ENCODE measurements around the gene MYRFL.
"Not testable (repeated sequence)": the region's sequence is repeated elsewhere in the genome, so short reads cannot be mapped to it uniquely, and the experiment has no call there.

The MYRFL gene

DNA sequence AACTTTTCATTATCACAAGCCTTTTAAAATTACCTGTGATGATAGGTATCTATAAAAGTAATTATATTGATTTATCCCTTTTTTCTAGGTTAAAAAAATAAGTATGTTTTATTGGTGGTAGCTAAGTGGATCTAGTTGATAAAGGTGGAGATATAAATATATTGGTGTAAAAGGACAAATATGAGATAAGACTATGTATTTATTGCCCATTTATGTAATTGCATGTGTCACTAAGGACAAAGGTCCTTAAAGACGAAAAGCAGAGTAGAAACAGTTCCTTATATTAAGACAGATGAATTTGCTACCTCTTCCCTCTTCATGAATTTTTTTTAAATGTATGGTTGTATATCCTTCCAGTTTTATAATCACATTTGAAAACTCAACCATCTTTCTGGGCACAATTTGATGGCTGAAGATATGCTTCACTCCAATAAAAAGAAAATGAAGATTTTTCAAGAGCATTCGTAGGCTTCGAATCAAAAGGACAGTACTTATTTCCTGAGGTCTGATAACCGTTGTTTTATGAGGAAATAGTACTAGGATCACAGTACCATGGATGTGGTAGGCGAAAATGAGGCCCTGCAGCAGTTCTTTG lies at the start of gene MYRFL:
Gene MYRFL (plus strand): TSS at position 262 of the 595 bp plus-strand sequence. CDS start 291 bp downstream, at position 553.
- DNase-seq: no peak

DNA sequence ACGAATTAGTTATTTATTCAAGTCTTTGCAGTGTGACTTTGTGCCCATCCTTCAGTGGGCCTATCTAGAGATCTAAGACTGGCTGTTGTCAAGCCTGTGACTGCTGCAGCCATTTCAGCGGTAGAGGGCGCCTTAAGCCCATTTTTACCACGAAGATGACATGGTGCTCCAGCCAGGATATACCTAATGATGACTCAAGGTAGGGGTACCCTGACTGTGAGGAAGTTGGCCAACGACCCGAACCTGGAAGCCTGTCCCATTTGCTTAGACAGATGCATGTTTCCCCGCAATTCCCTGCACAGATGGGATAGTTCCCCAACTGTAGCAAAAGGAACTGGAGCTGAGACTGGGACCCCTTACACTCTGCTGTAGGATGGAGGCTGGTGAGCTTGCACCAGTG lies 45.1 kb upstream of the MYRFL start:
- DNase-seq: peak; percentile 2

DNA sequence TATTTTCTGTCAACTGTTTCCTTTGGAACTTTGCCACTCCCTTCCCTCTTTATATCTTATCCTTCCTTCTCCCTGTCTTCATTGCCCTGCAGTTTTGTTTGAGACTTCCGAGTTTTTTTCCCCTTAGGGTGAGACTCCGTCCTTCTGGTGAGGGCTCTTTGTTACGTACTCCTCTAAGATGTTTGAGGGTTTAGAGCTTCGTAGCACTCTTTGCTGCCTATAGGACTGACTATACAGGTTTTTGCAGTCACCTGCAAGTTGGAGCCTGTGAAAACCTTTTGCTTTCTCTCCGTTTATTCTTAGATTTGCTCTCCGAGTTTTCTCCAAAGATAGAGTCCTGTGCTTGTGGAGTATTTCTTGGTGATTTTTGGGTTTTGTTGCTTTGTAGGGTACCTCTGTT lies 41.7 kb upstream of the MYRFL start:
- no peak for DNase-seq

DNA sequence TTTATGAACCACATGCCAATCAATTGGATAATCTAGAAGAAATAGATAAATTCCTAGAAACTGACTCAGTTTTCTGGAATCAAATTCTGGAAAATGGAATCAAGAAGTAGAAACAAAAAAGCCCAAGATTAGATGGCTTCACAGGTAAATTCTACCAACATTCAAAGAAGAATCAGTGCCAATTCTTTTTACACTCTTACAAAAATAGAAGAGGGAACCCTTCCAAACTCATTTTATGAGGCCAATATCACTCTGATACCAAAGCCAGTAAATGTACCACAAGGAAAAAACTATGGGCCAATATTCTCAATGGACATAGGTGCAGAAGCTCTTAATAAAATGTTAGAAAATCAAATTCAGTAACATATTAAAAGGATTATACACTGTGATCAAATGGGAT lies 35.7 kb upstream of the MYRFL start:
- DNase-seq: no peak

DNA sequence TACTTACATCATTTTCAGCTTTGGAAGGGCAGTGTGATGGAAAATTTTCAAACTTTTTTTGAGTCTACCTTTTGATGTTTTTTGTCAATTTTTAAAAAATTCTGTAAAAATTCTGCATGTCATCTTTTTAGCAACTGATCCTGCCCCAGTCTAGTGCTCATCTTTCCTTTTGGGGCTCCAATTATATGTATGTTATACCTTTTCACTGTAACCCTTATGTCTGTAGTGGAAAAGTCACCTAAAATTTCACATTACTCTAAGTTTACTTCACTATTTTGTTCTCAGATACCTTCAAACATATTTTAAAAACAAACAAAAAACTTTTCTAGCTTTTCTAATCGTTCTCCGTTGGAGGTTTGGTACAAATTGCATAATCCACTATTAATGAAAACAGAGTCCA lies 32.5 kb upstream of the MYRFL start:
- DNase-seq: no peak

GRCh38 chr12:69807101-69807897 lies 17.7 kb upstream of the MYRFL start:
- not testable (repeated sequence) for DNase-seq

- no peak for DNase-seq
Observed at GRCh38 chr12:69810870-69811498, 14.0 kb upstream of the MYRFL start.

GRCh38 chr12:69816082-69816481 lies 8.9 kb upstream of the MYRFL start:
- DNase-seq: no peak

DNA sequence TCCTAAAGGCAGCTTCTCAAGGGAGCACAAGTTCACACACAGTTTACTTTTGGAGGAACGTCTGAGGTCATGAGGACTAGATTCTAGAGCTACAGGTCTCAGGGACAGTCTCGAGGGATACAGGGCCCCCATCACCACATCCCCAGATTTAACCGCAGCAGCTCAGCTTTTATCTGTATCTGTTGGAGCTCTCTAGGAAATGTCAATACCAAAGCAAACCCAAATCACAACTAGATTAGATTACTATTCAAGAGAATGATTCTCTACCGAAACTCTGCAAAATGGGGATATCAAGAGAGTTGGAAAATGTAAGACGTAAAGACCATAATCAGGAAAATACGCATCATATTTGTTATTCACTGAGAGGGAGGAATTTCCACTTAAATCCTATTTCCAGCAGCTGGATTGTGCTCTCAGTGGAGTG lies 4.0 kb upstream of the MYRFL start:
- no peak for DNase-seq

DNA sequence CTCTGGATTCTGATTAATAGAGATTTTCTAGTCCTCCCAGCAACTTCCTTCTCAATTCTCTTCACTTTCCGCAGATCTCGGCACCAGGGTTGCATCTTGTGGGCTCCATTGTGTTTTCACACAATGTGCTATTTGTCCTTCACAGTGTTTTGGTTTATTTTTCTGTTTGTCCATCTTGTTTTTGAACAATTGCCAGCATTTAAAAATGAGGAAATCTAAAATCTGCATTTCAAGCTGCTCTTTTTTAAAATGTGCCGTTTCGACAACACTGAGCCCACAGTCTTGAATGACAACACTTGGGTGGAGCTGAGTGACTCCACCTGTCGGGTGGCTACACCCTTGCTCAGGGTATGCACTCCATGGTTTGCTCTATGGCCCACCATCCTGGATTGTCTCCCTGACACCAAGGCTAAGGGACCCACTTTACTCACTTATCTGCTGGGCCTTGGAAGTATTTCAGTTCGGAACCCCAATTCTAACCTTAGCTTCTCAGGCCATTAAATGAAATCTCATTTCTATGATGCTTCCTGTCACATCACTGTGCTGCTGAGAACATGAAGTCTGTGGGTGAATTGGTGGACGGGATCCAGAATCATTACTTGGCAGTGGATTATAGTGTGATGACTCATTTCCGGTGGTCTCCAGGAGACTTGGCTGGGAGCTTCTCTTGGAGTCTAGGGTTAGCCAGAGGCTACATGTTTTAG lies 3.4 kb upstream of the MYRFL start:
- no peak for DNase-seq

GRCh38 chr12:69822201-69822860 lies 2.7 kb upstream of the MYRFL start:
- no peak for DNase-seq

DNA sequence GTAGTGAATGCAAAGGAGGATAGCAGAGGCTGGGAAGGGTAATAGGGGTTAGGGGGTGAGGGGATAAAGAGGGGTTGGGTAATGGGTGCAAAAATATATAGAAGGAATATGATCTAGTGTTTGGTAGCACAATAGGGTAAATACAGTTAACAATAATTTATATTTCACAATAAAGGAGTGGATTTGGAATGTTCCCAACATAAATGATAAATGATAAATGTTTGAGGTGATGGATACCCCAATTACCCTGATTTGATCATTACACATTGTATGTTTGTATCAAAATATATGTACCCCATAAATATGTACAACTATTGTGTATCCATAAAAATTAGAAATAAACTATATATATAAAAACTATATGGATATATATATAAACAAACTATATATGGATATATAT lies 999 bp upstream of the MYRFL start:
- DNase-seq: no peak

DNA sequence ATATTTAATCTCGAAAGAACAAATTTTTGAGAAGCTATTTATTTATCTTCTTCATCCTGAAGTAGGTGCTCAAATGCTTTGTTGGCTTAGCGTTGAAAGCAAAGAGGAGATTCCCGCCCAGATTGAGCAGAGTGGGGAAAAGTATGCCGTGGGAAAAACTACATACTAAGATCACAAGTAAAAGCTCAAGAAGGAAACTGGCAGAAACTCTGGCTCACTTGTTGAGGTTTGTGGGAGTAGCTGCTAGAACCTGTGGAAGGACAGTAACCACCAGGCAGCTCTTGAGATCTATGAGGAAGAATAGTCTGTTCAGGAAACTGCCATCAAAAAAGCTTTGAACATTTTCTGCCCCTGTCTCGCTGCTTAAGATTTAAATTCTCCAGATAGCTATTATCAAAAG lies 3.9 kb downstream of the MYRFL start:
- DNase-seq: no peak

GRCh38 chr12:69833696-69834095 lies 8.7 kb downstream of the MYRFL start:
- DNase-seq: no peak

DNA sequence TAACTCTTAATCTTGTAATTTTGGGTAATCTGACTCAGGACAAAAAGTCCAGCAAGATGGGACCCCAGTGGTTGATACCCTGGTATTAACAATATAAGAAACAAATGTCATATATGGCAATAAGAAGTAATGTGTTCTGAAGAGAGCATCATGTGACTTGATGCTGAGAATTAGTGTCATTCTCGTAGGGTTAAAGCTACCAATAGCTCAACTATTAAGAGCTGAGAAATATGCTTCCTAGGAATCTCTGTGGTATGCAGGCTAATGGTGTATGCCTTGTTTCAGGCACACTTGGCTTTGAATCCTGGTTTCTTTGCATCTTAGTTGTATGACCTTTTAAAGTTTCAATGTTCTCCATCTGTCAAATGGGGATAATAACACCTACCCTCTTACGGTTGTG lies 9.1 kb downstream of the MYRFL start:
- DNase-seq: no peak

GRCh38 chr12:69834576-69834975 lies 9.5 kb downstream of the MYRFL start:
- no peak for DNase-seq

DNA sequence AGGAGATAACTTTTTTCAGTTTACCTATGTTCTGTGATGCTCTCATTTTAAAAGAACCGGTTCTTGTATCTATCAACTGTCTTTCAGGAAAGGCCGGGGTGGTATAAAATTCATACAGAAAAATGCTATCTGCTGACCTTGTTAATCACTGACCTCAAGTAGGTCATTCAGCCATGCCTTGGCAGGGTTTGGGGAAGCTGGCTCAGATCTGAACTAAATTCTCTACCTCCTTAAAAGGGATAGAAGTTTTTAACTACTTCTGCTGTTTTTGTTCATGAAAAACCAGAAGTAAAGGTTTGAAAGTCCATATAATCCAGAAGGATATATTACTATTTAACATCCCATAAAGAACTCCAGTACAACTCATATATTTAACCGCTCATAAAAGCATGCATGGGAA lies 10.1 kb downstream of the MYRFL start:
- DNase-seq: no peak

GRCh38 chr12:69836015-69836414 lies 11.0 kb downstream of the MYRFL start:
- no peak for DNase-seq

DNA sequence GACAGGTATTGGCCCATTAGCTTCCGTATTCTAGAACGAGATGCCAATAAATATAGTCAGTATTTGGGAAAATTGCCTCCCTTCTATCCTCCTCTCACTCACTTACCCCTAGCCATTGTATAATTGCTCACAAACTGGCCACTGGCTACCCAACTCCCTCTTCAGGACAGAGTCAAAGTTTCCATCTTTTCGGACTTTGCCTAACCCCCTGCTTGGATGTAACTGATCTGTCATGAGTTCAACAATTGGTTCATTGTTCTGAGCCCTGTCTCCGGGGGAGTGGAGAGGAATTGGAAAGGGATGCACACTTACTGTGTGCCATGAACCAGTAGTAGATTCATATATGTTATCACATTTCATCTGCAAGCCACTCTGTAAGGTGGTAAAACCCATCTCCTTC lies 12.2 kb downstream of the MYRFL start:
- no peak for DNase-seq

- DNase-seq: no peak
Observed at GRCh38 chr12:69837657-69838415, 12.8 kb downstream of the MYRFL start.

DNA sequence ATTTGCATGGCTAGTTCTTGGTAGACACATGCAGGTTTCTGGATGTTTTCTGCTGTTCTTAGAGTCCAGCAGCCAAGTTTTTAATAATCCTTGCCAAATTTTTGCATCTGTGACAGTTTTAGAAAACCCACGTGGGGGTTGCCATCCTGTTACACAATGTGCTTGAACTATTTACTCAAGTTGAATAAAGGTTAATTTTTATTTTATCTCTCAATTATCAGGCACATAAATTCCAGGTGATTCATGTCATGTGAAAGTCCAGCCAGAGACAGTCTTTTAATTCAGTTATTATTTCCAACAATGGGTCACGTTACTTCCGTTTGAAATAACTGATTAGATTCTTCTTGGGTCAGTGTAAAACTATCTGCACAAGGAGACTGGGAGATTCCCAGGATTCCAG lies 15.7 kb downstream of the MYRFL start:
- DNase-seq: no peak

DNA sequence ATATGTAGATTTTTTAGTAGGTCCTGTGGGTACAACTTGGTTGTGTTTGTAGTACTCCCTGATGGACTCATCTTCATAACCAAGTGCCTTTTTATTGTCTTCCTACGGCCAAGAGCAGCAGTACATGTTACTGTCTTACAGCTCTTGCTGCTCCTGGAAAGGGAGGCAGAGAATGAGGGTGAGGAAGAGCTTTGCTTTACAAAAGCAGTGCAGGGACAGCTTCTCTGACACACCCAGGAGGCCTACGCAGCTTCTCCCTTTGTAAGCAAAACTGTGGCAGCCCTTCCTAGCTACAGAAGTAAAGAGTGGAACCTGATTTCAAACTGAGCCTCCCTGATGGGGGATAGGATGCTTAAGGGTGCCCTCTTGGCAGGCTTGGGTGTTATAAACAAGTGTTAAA lies 18.6 kb downstream of the MYRFL start:
- DNase-seq: no peak

Data from CD4-positive, alpha-beta T cell treated with Interleukin-17A for 4 hours (primary cell).